ENCODE results near the gene SCLY. TPM values are rescaled to one million over a fixed set of nuclear protein-coding genes. Genes with fewer than 3 reads are reported as not detected.

Gene SCLY
- total and polyA plus RNA-seq, 2 donors (not counting 1 experiment from before 2014, with no cell fraction given) = 16.4 to 42.4 TPM

GRCh38 chr2:238128534-238129001 lies 67.8 kb downstream of the SCLY start:
- no peak overlapping the region for H3K9ac ChIP-seq (ENCODE audit: low read length)
- DNase-seq (no peak), ATAC-seq (ENCODE audit: low read depth) (no peak)
- no peaks in the 10 kb centered on the region for H3K36me3 ChIP-seq (replicated peaks in 1 of 2; ENCODE audit: control extremely low read depth in 1 of 2, control insufficient read depth in 1 of 2, extremely low read depth in 1 of 2, insufficient read depth in 2 of 2, low read length in 1 of 2)
- no peaks in the 10 kb centered on the region for H4K20me1 ChIP-seq (ENCODE audit: control insufficient read depth, insufficient read depth, low read length, poor library complexity, severe bottlenecking)
- H3K27me3 ChIP-seq (replicated peaks in 1 of 4; ENCODE audit: control extremely low read depth in 1 of 4, control insufficient read depth in 3 of 4, insufficient read depth in 4 of 4, low read length in 3 of 4) = no peaks in the 10 kb centered on the region
- H3K27ac ChIP-seq (ENCODE audit: low read length in 2 of 2) = no peak overlapping the region
- TF ChIP-seq CTCF (IDR thresholded peaks at IDR 0.05) = no peak
- TF ChIP-seq EZH2 (IDR thresholded peaks at IDR 0.05; ENCODE audit: borderline replicate concordance, insufficient read depth, low read depth, low read length, poor library complexity, severe bottlenecking) = no peak
- H3K79me2 ChIP-seq (ENCODE audit: control insufficient read depth, insufficient read depth, low read length) = no peaks in the 10 kb centered on the region
- ChIA-PET CTCF (no interaction called here), POLR2A (no interaction called here)
- whole genome bisulfite sequencing (ENCODE audit: insufficient coverage) = 81% methylated on average over 29 of the region's 30 CpGs
- no peaks in the 10 kb centered on the region for H3K9me3 Mint-ChIP-seq (ENCODE audit: insufficient read depth)
- H3K4me3 ChIP-seq (ENCODE audit: control extremely low read depth in 1 of 5, extremely low read depth in 1 of 5, insufficient read depth in 1 of 5, low read depth in 2 of 5, low read length in 4 of 5) = no peak overlapping the region
- no peak overlapping the region for H2AFZ ChIP-seq (ENCODE audit: insufficient read depth, low read depth, low read length, poor library complexity, severe bottlenecking)
- H3K27ac Mint-ChIP-seq = no peak overlapping the region
- H3K4me2 ChIP-seq (replicated peaks; ENCODE audit: low read depth, low read length, poor library complexity, severe bottlenecking) = no peak overlapping the region
- peaks cover 0 to 5% of the 10 kb centered on the region in 2 donors for H3K4me1 ChIP-seq (ENCODE audit: control insufficient read depth in 2 of 2, insufficient read depth in 2 of 2, low read length in 2 of 2)
- no peaks in the 10 kb centered on the region for H3K27me3 Mint-ChIP-seq
- intact Hi-C loops (cut with micrococcal nuclease) = no loop called here
- no peak overlapping the region for H3K4me3 Mint-ChIP-seq
- peaks cover 0 to 5% (median 0%) of the 10 kb centered on the region in 3 donors for H3K9me3 ChIP-seq (ENCODE audit: control extremely low read depth in 1 of 3, control insufficient read depth in 2 of 3, insufficient read depth in 1 of 3, low read length in 2 of 3)
- no peaks in the 10 kb centered on the region for H3K4me1 Mint-ChIP-seq

GRCh38 chr2:238129166-238130010 lies 68.6 kb downstream of the SCLY start:
- Histone ChIP-seq H3K27me3 (replicated peaks in 1 of 4; ENCODE audit: control extremely low read depth in 1 of 4, control insufficient read depth in 3 of 4, insufficient read depth in 4 of 4, low read length in 3 of 4) (no peaks in the 10 kb centered on the region), H2AFZ (ENCODE audit: insufficient read depth, low read depth, low read length, poor library complexity, severe bottlenecking) (no peak overlapping the region), H3K4me3 (ENCODE audit: control extremely low read depth in 1 of 5, extremely low read depth in 1 of 5, insufficient read depth in 1 of 5, low read depth in 2 of 5, low read length in 4 of 5) (no peak overlapping the region), H3K9ac (ENCODE audit: low read length) (no peak overlapping the region), H3K79me2 (ENCODE audit: control insufficient read depth, insufficient read depth, low read length) (no peaks in the 10 kb centered on the region), H3K36me3 (replicated peaks in 1 of 2; ENCODE audit: control extremely low read depth in 1 of 2, control insufficient read depth in 1 of 2, extremely low read depth in 1 of 2, insufficient read depth in 2 of 2, low read length in 1 of 2) (no peaks in the 10 kb centered on the region), H3K27ac (ENCODE audit: low read length in 2 of 2) (no peak overlapping the region), H4K20me1 (ENCODE audit: control insufficient read depth, insufficient read depth, low read length, poor library complexity, severe bottlenecking) (no peaks in the 10 kb centered on the region), H3K4me2 (replicated peaks; ENCODE audit: low read depth, low read length, poor library complexity, severe bottlenecking) (no peak overlapping the region), H3K4me1 (ENCODE audit: control insufficient read depth in 2 of 2, insufficient read depth in 2 of 2, low read length in 2 of 2) (peaks cover 0 to 5% of the 10 kb centered on the region in 2 donors), H3K9me3 (ENCODE audit: control extremely low read depth in 1 of 3, control insufficient read depth in 2 of 3, insufficient read depth in 1 of 3, low read length in 2 of 3) (peaks cover 0 to 5% (median 0%) of the 10 kb centered on the region in 3 donors)
- H3K27ac Mint-ChIP-seq = no peak overlapping the region
- H3K4me3 Mint-ChIP-seq = no peak overlapping the region
- TF ChIP-seq EZH2 (IDR thresholded peaks at IDR 0.05; ENCODE audit: borderline replicate concordance, insufficient read depth, low read depth, low read length, poor library complexity, severe bottlenecking) (no peak), CTCF (IDR thresholded peaks at IDR 0.05) (no peak)
- 93% methylated on average over 22 of the region's 22 CpGs for WGBS (ENCODE audit: insufficient coverage)
- no peaks in the 10 kb centered on the region for H3K9me3 Mint-ChIP-seq (ENCODE audit: insufficient read depth)
- no peaks in the 10 kb centered on the region for H3K27me3 Mint-ChIP-seq
- intact Hi-C loops (cut with micrococcal nuclease) = no loop called here
- CTCF ChIA-PET = no interaction called here
- H3K4me1 Mint-ChIP-seq = no peaks in the 10 kb centered on the region
- ATAC-seq (ENCODE audit: low read depth) (no peak), DNase-seq (no peak)
- POLR2A ChIA-PET = no interaction called here
